IPS DF 6.9 (cell line): ENCODE measurements around the gene DLST.

Source experiments
- DNase-seq: peaks from one replicate; pipeline ENCODE4 v3.0.0-alpha.2; 2013; ENCODE audit warnings: low read depth, low spot score
- H3K27ac ChIP-seq: one replicate; pipeline ENCODE4 v1.5.1; 2013; ENCODE audit warnings: low read length, control low read depth
- H3K27me3 ChIP-seq: 2 replicates; pipeline ENCODE4 v1.6.1; 2013; ENCODE audit warnings: mild to moderate bottlenecking, low read length; ENCODE audit not compliant: control insufficient read depth, insufficient read depth
- H3K36me3 ChIP-seq: 2 replicates; pipeline ENCODE4 v1.6.1; 2013; ENCODE audit warnings: low read length; ENCODE audit not compliant: control insufficient read depth, insufficient read depth
- H3K4me1 ChIP-seq: 2 replicates; pipeline ENCODE4 v1.6.1; 2013; ENCODE audit warnings: low read length; ENCODE audit not compliant: control insufficient read depth, insufficient read depth
- H3K4me3 ChIP-seq: 2 replicates; pipeline ENCODE4 v1.5.1; 2013; ENCODE audit warnings: mild to moderate bottlenecking, low read length
- H3K9me3 ChIP-seq: 2 replicates; pipeline ENCODE4 v1.6.1; 2013; ENCODE audit warnings: low read length, inconsistent platforms; ENCODE audit not compliant: control insufficient read depth, insufficient read depth
- WGBS: extraction: QIAGEN DNeasy Blood & Tissue Kit; methylation state at CpG from one replicate; pipeline ENCODE4 v1.1.7; 2013; ENCODE audit warnings: mixed read lengths, missing lambda C conversion rate; ENCODE audit not compliant: insufficient read length, insufficient coverage; 5-methylcytosine and 5-hydroxymethylcytosine counted together

DLST gene

GRCh38 chr14:74846168-74846567 lies 35.5 kb upstream of the DLST start:
- Histone ChIP-seq H3K27ac (no peak overlapping the region), H3K9me3 (no peaks in the 10 kb centered on the region), H3K36me3 (no peaks in the 10 kb centered on the region), H3K4me1 (no peaks in the 10 kb centered on the region), H3K27me3 (no peaks in the 10 kb centered on the region), H3K4me3 (no peak overlapping the region)
- no CpG with 5 or more reads among the region's 3 CpGs for WGBS
- DNase-seq: no peak

GRCh38 chr14:74846968-74847665 lies 34.6 kb upstream of the DLST start:
- H3K27ac ChIP-seq: no peak overlapping the region
- no peaks in the 10 kb centered on the region for H3K9me3 ChIP-seq
- DNase-seq: no peak
- H3K27me3 ChIP-seq: no peaks in the 10 kb centered on the region
- H3K36me3 ChIP-seq: no peaks in the 10 kb centered on the region
- H3K4me3 ChIP-seq: no peak overlapping the region
- WGBS: no CpG with 5 or more reads among the region's 1 CpG
- no peaks in the 10 kb centered on the region for H3K4me1 ChIP-seq

- H3K4me1 ChIP-seq: no peaks in the 10 kb centered on the region
- no CpG with 5 or more reads among the region's 2 CpGs for WGBS
- H3K27ac ChIP-seq: no peak overlapping the region
- DNase-seq: no peak
- no peaks in the 10 kb centered on the region for H3K36me3 ChIP-seq
- no peaks in the 10 kb centered on the region for H3K9me3 ChIP-seq
- H3K4me3 ChIP-seq: no peak overlapping the region
- no peaks in the 10 kb centered on the region for H3K27me3 ChIP-seq
Observed at GRCh38 chr14:74848768-74849167, 32.9 kb upstream of the DLST start.

- H3K36me3 ChIP-seq: no peaks in the 10 kb centered on the region
- H3K9me3 ChIP-seq: no peaks in the 10 kb centered on the region
- no peak for DNase-seq
- H3K27me3 ChIP-seq: no peaks in the 10 kb centered on the region
- no peak overlapping the region for H3K27ac ChIP-seq
- WGBS: no CpG with 5 or more reads among the region's 2 CpGs
- H3K4me3 ChIP-seq: no peak overlapping the region
- no peaks in the 10 kb centered on the region for H3K4me1 ChIP-seq
Observed at GRCh38 chr14:74852922-74853530, 28.7 kb upstream of the DLST start.

DNA sequence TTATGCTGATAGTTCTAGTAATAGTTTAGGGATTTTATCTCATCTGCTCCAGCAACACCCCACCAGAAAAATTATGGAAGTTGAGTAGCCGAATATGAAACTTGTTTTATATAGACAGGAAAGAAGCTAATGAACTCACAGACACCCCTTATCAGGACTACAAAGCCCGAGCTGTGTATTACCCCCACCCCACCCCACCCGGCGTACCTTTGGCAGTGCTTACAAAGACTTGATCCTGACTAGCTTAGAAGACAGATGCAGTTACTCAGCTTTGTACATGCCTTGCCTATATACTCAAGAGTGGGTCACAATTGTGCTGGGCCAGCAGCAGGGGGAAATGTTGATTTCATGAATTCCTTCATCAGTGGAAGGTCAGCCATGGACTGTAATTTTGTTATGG lies 28.1 kb upstream of the DLST start:
- Histone ChIP-seq H3K36me3 (no peaks in the 10 kb centered on the region), H3K27ac (no peak overlapping the region), H3K27me3 (no peaks in the 10 kb centered on the region), H3K9me3 (no peaks in the 10 kb centered on the region), H3K4me3 (no peak overlapping the region), H3K4me1 (no peaks in the 10 kb centered on the region)
- WGBS: no CpG with 5 or more reads among the region's 4 CpGs
- no peak for DNase-seq

GRCh38 chr14:74855021-74855420 lies 26.7 kb upstream of the DLST start:
- WGBS: no CpG with 5 or more reads among the region's 7 CpGs
- H3K9me3 ChIP-seq: no peaks in the 10 kb centered on the region
- no peaks in the 10 kb centered on the region for H3K36me3 ChIP-seq
- H3K27me3 ChIP-seq: no peaks in the 10 kb centered on the region
- H3K27ac ChIP-seq: no peak overlapping the region
- DNase-seq: no peak
- H3K4me1 ChIP-seq: no peaks in the 10 kb centered on the region
- H3K4me3 ChIP-seq: no peak overlapping the region

DNA sequence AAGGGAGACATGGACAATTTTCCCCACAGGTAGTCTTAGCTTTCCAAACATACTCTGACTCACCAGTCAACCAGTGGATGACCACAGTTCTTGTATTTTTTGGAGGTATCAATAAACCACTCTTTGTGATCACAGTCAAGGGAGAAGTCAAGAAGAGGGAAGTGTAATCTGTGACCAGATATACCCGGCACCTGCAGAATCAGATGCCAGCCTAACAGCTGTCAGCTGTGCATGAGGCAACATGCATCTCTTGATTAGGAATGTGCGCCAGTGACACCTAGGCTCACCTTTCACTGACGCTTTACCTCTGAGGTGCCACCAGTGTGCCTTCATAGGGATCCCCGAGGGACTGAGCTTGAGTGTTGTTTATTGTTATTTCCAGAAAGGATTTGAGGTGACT lies 25.8 kb upstream of the DLST start:
- no peak overlapping the region for H3K27ac ChIP-seq
- DNase-seq: no peak
- H3K36me3 ChIP-seq: no peaks in the 10 kb centered on the region
- H3K4me3 ChIP-seq: no peak overlapping the region
- no peaks in the 10 kb centered on the region for H3K9me3 ChIP-seq
- no CpG with 5 or more reads among the region's 4 CpGs for WGBS
- H3K27me3 ChIP-seq: no peaks in the 10 kb centered on the region
- no peaks in the 10 kb centered on the region for H3K4me1 ChIP-seq

DNA sequence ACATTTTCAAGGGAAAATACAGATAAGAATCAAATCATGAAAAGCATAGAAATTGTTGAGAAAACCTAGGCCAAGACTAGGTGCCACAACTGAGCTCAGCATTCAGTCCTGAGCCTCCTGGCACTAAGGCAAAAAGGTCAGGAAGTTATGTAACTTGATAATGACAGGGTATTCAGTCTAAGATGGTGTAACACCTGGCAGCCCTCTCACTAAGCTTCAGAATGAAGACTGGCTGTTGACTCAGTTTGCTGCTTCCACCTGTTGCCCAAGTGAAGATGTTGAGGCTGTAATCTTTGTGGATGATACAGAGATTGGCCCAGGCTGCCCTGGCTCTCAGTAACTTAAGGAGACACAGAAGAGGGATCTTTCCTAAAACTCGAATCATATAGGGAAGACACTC lies 25.4 kb upstream of the DLST start:
- Histone ChIP-seq H3K4me3 (no peak overlapping the region), H3K36me3 (no peaks in the 10 kb centered on the region), H3K27me3 (no peaks in the 10 kb centered on the region), H3K9me3 (no peaks in the 10 kb centered on the region), H3K4me1 (no peaks in the 10 kb centered on the region), H3K27ac (no peak overlapping the region)
- no peak for DNase-seq
- WGBS: no CpG with 5 or more reads among the region's 1 CpG

DNA sequence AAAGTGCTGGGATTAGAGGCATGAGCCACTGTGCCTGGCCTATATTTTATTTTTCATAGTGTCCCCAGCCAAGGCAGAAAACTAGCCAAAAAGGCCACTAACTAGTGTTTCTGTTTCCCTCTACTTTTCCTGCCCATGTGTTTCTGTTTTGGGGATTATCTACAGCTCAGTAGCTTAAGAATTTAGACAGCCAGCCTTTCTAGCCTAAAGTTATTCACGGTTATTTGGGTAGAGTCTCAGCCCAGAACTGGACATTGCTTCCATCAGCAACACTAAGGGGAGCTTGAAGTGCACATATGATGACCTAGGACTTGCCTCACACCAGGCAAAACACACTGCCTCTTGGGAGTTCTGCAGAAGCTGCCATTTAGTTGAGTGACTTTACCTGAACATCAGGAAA lies 23.7 kb upstream of the DLST start:
- Histone ChIP-seq H3K4me3 (no peak overlapping the region), H3K9me3 (no peaks in the 10 kb centered on the region), H3K27ac (no peak overlapping the region), H3K27me3 (no peaks in the 10 kb centered on the region), H3K36me3 (no peaks in the 10 kb centered on the region), H3K4me1 (no peaks in the 10 kb centered on the region)
- no peak for DNase-seq
- no CpG with 5 or more reads among the region's 1 CpG for WGBS

- WGBS: no CpG with 5 or more reads among the region's 10 CpGs
- H3K27ac ChIP-seq: no peak overlapping the region
- H3K4me3 ChIP-seq: no peak overlapping the region
- no peaks in the 10 kb centered on the region for H3K9me3 ChIP-seq
- no peak for DNase-seq
- no peaks in the 10 kb centered on the region for H3K27me3 ChIP-seq
- no peaks in the 10 kb centered on the region for H3K4me1 ChIP-seq
- no peaks in the 10 kb centered on the region for H3K36me3 ChIP-seq
Observed at GRCh38 chr14:74859757-74860552, 21.8 kb upstream of the DLST start.
